K562 (cell line): ENCODE measurements around the gene ACTR3. TPM values are rescaled to one million over a fixed set of nuclear protein-coding genes. Genes with fewer than 3 reads are reported as not detected.

Experiments
- ATF1 ChIP-seq, 2 experiments: fragments of 450-650 bp in 1 of 2; IDR thresholded peaks; 2 replicates each; pipeline ENCODE4 v1.6.1; 2016; ENCODE audit warnings: missing compliant biosample characterization in 1 of 2, missing genetic modification characterization in 1 of 2
- BMI1 ChIP-seq: fragments of 150-350 bp; IDR thresholded peaks from 2 replicates; pipeline ENCODE4 v1.6.1; 2014; ENCODE audit warnings: low read length
- BRD9 ChIP-seq: fragments of 450-650 bp; IDR thresholded peaks from 2 replicates; pipeline ENCODE4 v1.6.1; 2018; ENCODE audit warnings: low read depth; ENCODE audit not compliant: partially characterized antibody
- CHD2 ChIP-seq: IDR thresholded peaks from 2 replicates; pipeline ENCODE4 v1.6.1; 2011; ENCODE audit warnings: low read depth, low read length
- CREB1 ChIP-seq, 2 experiments: sonication (generic) in 1 of 2; formaldehyde crosslinking in 1 of 2; IDR thresholded peaks; 2 replicates each; pipeline versions ENCODE4 v1.6.1 to v1.8.0; 2012 to 2022; ENCODE audit warnings: inconsistent platforms in 1 of 2, mild to moderate bottlenecking in 1 of 2, missing genetic modification reagents in 1 of 2, moderate library complexity in 1 of 2
- ELF2 ChIP-seq: fragments of 250-450 bp; sonication (Bioruptor Pico); IDR thresholded peaks from 2 replicates; pipeline ENCODE4 v1.5.0; 2021; ENCODE audit warnings: mild to moderate bottlenecking
- ETV5 ChIP-seq: sonication (generic); formaldehyde crosslinking; IDR thresholded peaks from 2 replicates; pipeline ENCODE4 v1.4.0; 2020; ENCODE audit warnings: low read depth, mild to moderate bottlenecking, missing genetic modification reagents
- FOSL1 ChIP-seq: fragments of 200-800 bp; sonication (Bioruptor generic); conservative IDR thresholded peaks from 2 replicates; pipeline ENCODE4 v1.6.1; 2016; ENCODE audit warnings: missing genetic modification characterization, missing compliant biosample characterization
- FOXP4 ChIP-seq: sonication (generic); formaldehyde crosslinking; IDR thresholded peaks from 2 replicates; pipeline ENCODE4 v1.8.0; 2022; ENCODE audit warnings: mild to moderate bottlenecking, missing genetic modification reagents, borderline replicate concordance
- MLLT1 ChIP-seq, 2 experiments: fragments of 450-650 bp; IDR thresholded peaks; 2 replicates each; pipeline ENCODE4 v1.6.1; 2016
- MNT ChIP-seq, 2 experiments: fragments of 450-650 bp; conservative IDR thresholded peaks; 2 replicates each; pipeline ENCODE4 v1.6.1; 2017; ENCODE audit warnings: mild to moderate bottlenecking in 2 of 2, moderate library complexity in 2 of 2
- NR1H2 ChIP-seq: sonication (generic); formaldehyde crosslinking; IDR thresholded peaks from 2 replicates; pipeline ENCODE4 v1.4.0; 2020; ENCODE audit warnings: mild to moderate bottlenecking, missing genetic modification reagents
- NRF1 ChIP-seq, 2 experiments: fragments of 450-650 bp; IDR thresholded peaks in 1 of 2; conservative IDR thresholded peaks in 1 of 2; 2 replicates each; pipeline ENCODE4 v1.6.1; 2014; ENCODE audit warnings: mild to moderate bottlenecking in 2 of 2
- POLR2A ChIP-seq: fragments of 450-650 bp; conservative IDR thresholded peaks from 2 replicates; pipeline ENCODE4 v1.6.1; 2016
- POLR2AphosphoS5 ChIP-seq: IDR thresholded peaks from 2 replicates; pipeline ENCODE4 v1.6.1; 2011; ENCODE audit warnings: mild to moderate bottlenecking, low read depth, low read length, moderate library complexity; ENCODE audit not compliant: control insufficient read depth, insufficient read depth
- RBM22 ChIP-seq: fragments of 200-400 bp; formaldehyde crosslinking; IDR thresholded peaks from 2 replicates; pipeline ENCODE4 v1.6.1; 2018; ENCODE audit warnings: low read length, low read depth; ENCODE audit not compliant: poor library complexity, severe bottlenecking
- SPI1 ChIP-seq: IDR thresholded peaks from 2 replicates; pipeline ENCODE4 v1.6.1; 2011; ENCODE audit warnings: low read depth, low read length, control low read depth, borderline replicate concordance
- TAF1 ChIP-seq: IDR thresholded peaks from 2 replicates; pipeline ENCODE4 v1.6.1; 2011; ENCODE audit warnings: mild to moderate bottlenecking, low read length, moderate library complexity; ENCODE audit not compliant: insufficient read depth, control insufficient read depth, severe bottlenecking; ENCODE audit errors: extremely low read depth
- TAF7 ChIP-seq: fragments of 450-650 bp; IDR thresholded peaks from 2 replicates; pipeline ENCODE4 v1.6.1; 2016; ENCODE audit warnings: missing genetic modification characterization, missing compliant biosample characterization
- TEAD1 ChIP-seq, 2 experiments: fragments of 450-650 bp in 1 of 2; sonication (generic) in 1 of 2; formaldehyde crosslinking; IDR thresholded peaks; 2 replicates each; pipeline versions ENCODE4 v1.4.0 to v1.8.0; 2020 to 2022; ENCODE audit warnings: mild to moderate bottlenecking in 2 of 2, missing genetic modification reagents in 1 of 2
- THRAP3 ChIP-seq: fragments of 450-650 bp; IDR thresholded peaks from 2 replicates; pipeline ENCODE4 v1.6.1; 2016; ENCODE audit warnings: mild to moderate bottlenecking, inconsistent platforms, borderline replicate concordance
- ZNF12 ChIP-seq: sonication (generic); formaldehyde crosslinking; IDR thresholded peaks from 2 replicates; pipeline ENCODE4 v1.4.0; 2020; ENCODE audit warnings: mild to moderate bottlenecking, missing genetic modification reagents
- polyA plus RNA-seq, 8 experiments: library from polyadenylated mRNA; depleted of rRNA in 4 of 8; stranded (reverse) in 5 of 8; unstranded in 3 of 8; fragments of >200 nt; fragmentation: Nextera tagmentation in 2 of 8; fragmentation: Illumina TruSeq in 1 of 8; extraction: Ambion mirVana in 2 of 8; extraction: Trizol in 1 of 8; gene quantifications; 2 replicates each; pipeline versions ENCODE4 v1.2.1 to v1.2.3, GENCODE V29; 2011 to 2014; ENCODE audit warnings: inconsistent platforms in 1 of 8, missing spikeins in 1 of 8
- total RNA-seq, 7 experiments: library from RNA; depleted of rRNA in 6 of 7; stranded (reverse); fragments of >200 nt in 6 of 7; fragmentation: Illumina TruSeq in 2 of 7; extraction: Trizol in 2 of 7; gene quantifications; 2 replicates each; pipeline versions ENCODE4 v1.2.1 to v1.2.3, GENCODE V29; 2011 to 2021; ENCODE audit warnings: low replicate concordance in 1 of 7

The ACTR3 gene
- total and polyA plus RNA-seq, 9 of the 15 experiments (the other 6 are each of a cell fraction or from before 2014, with no cell fraction given): 49.0 to 354 (median 249) TPM

- TF ChIP-seq TAF1 (peak; percentile 53), ELF2 (0 out of 2 replicates have a peak, but pooled peaks have one; percentile 31), MNT (conservative IDR thresholded peaks at IDR 0.05) (peak in 1 of 2 experiments; percentile 60; a peak in 1 of 4 replicates), NRF1 (conservative IDR thresholded peaks at IDR 0.05 in 1 of 2, IDR thresholded peaks at IDR 0.05 in 1 of 2) (peak; percentile 82 to 83), NR1H2 (0 out of 2 replicates have a peak, but pooled peaks have one; percentile 16), ETV5 (no peak; the same call in 1 of the 2 replicates), POLR2AphosphoS5 (peak; percentile 69), BRD9 (peak; percentile 14), POLR2A (peak; percentile 67), RBM22 (peak; percentile 95), CREB1 (IDR thresholded peaks at IDR 0.05) (no peak), CREB1 (CRISPR knock-in tag; IDR thresholded peaks at IDR 0.05) (peak; percentile 49; the same call in 1 of the 2 replicates), FOSL1 (0 out of 2 replicates have a peak, but pooled peaks have one; percentile 2), TEAD1 (CRISPR knock-in tag; IDR thresholded peaks at IDR 0.05) (no peak), THRAP3 (no peak), ATF1 (CRISPR knock-in tag; IDR thresholded peaks at IDR 0.05) (no peak), ATF1 (tag; IDR thresholded peaks at IDR 0.05) (no peak), ZNF12 (CRISPR knock-in tag) (no peak), SPI1 (peak; percentile 30; the same call in 1 of the 2 replicates), MLLT1 (IDR thresholded peaks at IDR 0.05) (peak; percentile 25 to 46; a peak in 1 of 4 replicates), TAF7 (tag) (peak; percentile 41; the same call in 1 of the 2 replicates), CHD2 (no peak; the same call in 1 of the 2 replicates), FOXP4 (CRISPR knock-in tag) (no peak), BMI1 (no peak)
These were observed 655 bp downstream of the ACTR3 start (continued) for GRCh38 chr2:113890253-113891235.
